Frontal cortex (tissue), 4 donors: ENCODE measurements around the gene MDH1. TPM values are rescaled to one million over a fixed set of nuclear protein-coding genes. Genes with fewer than 3 reads are reported as not detected.
"Not testable (repeated sequence)": the region's sequence is repeated elsewhere in the genome, so short reads cannot be mapped to it uniquely, and the experiment has no call there.

Experiments
- DNase-seq, 2 donors: peaks; one replicate each; pipeline ENCODE4 v3.0.0; 2012; ENCODE audit warnings: low spot score in 2 of 2
- FAIRE-seq: peaks from 2 replicates; lab custom pipeline; 2012; peaks lifted over from hg19 to GRCh38; lab: Jason Lieb, UNC
- total RNA-seq: library from RNA; depleted of rRNA; stranded (reverse); fragments of >200 nt; gene quantifications from one replicate; pipeline ENCODE4 v1.2.3, GENCODE V29; 2014
- donor health status: control.
- donor health status: control.
- donor health status: control.

MDH1 gene
- total RNA-seq, 1 donor from 2014 or later: 210 TPM

DNA sequence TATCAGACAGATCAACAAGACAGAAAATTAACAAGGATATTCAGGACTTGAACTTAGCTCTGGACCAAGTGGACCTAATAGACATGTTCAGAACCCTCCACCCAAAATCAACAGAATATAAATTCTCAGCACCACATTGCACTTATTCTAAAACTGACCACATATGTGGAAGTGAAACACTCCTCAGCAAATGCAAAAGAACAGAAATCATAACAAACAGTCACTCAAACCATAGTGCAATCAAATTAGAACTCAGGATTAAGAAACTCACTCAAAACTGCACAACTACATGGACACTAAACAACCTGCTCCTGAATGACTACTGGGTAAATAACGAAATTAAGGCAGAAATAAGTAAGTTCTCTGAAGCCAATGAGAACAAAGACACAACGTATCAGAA is 35.0 kb downstream of the MDH1 start:
- not testable (repeated sequence) for DNase-seq, FAIRE-seq

DNA sequence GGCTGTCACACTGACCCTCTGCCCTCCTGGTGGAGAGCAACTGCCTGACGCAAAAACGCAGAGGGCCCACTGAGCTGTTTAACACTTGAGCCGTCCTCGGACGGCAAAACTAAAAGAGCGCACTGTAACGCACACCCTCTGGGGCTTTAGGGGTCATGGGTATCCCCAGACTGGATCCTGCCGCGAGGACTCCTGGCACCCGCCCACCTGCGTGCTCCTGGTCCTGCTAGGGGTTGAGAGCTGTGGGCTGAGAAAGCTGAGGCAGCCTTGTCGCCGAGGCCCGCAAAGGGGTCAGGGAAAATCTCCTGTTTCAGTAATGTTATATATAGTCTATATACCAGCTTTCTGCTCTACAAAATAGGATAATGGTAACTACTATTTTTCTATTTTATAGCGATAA is 39.1 kb downstream of the MDH1 start:
- FAIRE-seq (no peak), DNase-seq (no peak)

DNA sequence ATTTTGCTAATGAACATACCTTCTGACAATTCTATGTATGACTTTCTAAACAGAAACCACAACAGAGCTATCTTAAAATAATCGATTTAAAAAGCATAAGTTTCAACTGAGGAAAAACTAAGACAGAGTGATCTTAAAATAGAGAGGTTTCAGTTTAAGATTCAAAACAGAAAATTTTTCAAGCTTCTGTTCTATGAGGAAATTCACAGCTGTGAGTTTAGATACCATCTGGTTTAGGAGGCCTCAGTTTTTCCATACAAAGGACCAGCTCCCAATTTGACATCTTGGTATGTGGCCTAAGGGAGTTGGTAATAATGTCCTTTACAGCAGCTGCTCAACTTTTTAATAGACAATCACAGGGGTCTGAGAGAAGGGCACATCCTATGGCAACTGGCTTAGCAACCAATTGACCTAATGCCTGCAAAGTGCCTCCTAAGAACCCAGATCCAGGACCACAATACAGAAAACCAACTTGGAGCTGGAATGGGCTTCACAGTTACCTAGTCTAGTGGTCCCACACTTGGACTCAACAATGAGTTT is 39.7 kb downstream of the MDH1 start:
- FAIRE-seq (no peak), DNase-seq (no peak)

DNA sequence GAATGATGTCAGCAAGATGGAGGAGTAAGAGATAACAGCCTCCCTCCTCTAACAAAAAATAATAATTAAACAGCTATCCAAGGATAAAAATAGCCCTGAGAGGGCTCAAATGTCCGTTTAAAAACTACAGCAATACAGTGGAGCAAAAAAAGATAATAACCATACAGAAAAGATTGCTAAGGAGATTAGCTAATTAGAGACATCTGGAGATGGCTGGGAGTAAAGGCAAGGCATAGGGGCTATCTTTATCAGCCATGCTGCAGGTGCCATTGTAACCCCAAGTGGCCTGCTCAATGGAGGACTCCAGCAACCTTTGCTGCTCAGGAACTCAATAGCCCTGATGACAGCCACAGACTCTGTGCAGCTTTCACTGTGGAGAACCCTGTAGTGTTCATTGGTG is 42.7 kb downstream of the MDH1 start:
- DNase-seq (no peak), FAIRE-seq (no peak)

DNA sequence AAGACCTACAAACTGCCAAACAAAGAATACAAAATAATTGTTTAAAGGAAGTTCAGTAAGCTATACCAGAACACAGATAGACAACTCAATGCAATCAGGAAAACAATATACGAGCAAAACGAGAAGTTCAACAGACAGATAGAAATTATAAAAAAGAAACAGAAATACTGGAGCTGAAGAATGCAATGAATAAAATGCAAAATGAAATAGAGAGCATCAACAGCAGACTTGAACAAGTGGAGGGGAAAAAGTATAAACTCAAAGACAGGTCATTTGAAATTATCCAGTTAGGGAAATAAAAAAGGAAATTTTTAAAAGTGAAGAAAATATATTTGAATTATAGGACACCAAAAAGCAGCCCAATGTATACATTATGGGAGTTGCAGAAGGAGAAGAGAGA is 43.6 kb downstream of the MDH1 start:
- DNase-seq: no peak
- no peak for FAIRE-seq

DNA sequence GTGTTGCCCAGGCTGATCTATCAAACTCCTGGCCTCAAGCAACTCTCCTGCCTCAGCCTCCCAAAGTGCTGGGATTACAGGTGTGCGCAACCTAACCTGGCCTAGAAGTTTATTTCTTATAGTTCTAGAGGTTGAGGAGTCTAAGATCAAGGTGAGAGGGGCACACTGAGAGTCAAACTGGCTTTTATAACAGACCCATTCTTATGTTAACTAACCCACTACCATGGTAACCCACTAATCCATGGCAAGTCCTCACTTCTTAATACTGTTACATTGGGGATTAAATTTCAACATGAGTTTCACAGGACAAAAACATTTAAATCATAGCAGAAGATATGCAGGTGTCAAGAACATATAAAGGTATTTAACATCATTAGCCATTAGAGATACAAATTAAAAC is 50.6 kb downstream of the MDH1 start:
- DNase-seq (no peak), FAIRE-seq (no peak)

DNA sequence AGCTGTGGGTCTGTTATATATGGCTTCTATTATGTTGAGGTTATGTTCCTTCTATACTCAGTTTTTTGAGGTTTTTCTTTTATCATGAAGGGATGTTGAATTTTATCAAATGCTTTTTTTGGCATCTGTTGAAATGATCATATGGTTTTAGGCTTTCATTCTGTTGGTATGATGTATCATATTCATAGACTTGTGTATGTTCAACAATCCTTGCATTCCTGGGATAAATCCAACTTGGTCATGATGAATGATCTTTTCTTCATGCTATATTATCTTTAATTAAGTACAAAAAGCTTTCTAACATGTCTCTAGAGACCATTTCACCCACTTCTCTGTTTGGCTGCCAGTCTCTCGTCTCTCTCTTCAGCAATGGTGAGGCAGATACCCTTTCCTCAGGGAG is 54.2 kb downstream of the MDH1 start:
- FAIRE-seq (no peak), DNase-seq (no peak)

DNA sequence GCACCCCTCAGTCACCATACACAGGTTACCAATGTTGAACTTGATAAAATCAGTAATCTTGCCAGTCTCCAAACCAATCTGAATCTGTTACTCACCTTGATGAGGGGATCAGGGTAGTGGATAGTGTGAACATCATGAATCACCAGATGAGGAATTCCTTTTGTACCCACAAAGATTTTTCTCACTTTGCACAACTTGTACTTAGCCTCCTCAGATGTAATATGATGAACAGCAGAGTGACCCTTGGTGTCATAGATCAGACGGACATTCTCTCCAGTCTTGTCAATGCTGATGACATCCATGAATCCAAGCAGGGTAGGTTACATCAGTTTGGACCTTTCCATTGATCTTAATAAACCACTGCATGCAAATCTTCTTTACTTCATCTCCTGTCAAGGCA is 54.7 kb downstream of the MDH1 start:
- FAIRE-seq: no peak

DNA sequence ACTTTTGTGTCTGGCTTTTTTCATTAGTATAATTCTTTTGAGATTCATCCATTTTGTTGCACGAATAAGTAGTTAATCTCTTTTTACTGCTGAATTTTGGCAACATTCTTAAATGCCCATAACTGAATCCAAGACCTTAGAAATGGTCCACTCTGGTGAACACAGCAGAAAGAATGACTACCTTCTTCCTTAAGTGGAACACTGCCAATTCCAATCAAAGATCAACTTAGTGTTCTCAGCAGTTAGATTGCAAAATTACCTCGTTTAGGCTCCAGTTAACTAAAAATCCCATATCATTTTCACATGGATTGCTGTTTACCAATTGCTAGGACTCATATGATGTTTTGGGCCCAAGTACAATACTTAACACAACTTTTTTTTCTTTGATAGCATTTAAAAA is 59.9 kb downstream of the MDH1 start:
- DNase-seq (no peak), FAIRE-seq (no peak)

More for the DNA sequence above, 54.7 kb downstream of the MDH1 start:
- DNase-seq: no peak

DNA sequence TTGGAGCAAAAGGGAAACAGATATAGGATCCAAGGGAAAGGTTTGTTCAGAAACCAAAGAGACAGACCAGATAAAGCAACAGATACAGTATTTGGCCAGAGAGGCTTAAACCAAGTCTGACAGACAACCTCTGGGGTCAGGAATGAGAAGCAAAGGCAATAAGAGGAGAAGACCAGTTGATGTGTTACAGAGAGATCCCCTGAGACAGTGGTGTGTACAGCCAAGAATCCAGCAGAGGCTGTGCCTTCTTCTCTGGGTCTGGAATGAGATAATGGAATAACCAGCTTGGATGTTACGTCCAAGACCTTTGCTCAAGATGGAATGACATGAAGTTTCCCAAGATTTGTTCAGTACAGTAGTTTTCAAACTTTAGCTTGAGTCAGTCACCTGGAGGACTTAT is 61.1 kb downstream of the MDH1 start:
- FAIRE-seq (no peak), DNase-seq (no peak)

DNA sequence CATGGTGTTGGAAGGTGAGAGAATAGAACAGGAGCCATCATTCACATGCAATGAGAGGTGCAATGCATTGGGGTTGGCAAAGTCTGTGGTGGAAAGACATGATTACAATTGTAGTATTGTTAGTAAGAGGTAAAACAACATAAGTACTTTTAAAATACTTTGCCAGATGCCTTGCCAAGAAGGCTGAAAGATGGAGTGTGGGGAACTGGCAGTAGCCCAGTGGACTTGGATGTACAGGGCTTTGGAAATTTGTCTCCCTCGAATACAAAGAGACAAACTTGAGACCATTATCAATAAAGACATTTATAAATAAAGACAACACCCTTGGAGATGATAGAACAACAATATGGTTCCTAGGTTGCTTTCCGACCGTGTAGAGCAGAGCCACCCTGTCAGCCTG is 62.0 kb downstream of the MDH1 start:
- no peak for DNase-seq
- FAIRE-seq: no peak

DNA sequence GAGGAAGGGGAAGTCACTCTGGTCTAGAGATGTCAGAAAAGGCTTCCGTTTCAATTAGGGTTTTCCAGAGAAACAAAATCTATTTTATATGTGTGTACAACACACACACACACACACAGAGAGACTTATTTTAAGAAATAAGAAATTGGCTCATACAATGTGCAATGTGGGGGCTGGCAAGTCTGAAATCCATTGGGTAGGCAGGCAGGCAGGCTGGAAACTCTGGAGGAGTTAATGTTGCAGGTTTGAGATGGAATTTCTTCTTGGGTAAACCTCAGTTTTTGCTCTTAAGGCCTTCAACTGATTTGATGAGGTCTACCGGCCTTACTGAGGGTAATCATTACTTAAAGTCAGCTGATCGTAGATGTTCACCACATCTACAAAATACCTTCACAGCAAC is 62.6 kb downstream of the MDH1 start:
- no peak for DNase-seq
- no peak for FAIRE-seq

DNA sequence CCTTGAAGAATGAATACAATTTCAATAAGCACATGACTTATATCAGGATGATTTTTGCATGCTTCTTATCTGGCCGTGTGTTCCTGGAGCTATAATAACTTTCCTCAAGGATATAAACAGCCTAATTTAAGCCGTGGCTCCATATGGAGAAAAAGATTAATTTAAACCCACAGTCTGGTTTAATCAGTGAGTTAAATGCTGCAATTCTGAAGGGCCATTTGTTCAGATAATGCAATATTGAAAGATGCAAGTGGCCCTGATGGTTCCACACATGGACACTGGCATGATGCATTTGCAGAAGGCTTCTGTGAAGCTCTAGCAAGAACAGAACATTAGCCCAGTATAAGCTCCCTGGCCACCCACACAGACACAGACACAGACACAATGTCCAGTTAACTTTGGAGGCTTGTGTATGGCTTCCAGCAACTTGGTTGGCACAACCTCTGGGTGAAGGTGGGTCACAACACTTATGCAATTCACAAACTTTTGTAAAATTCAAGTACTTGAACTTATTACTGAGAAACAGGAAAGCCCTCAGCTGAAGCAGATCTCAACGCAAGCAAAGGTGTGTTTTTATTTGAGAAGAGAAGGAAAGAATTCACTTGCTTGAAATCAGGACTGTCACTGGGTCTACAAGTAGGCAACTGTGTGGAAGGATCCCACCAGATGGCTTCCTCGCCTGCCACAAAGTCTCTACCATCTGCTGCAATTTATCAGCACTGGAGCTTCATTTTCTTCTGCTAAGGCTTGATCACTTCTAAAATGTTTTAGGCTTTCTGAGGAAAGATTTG is 63.3 kb downstream of the MDH1 start:
- FAIRE-seq: no peak
- DNase-seq: no peak

DNA sequence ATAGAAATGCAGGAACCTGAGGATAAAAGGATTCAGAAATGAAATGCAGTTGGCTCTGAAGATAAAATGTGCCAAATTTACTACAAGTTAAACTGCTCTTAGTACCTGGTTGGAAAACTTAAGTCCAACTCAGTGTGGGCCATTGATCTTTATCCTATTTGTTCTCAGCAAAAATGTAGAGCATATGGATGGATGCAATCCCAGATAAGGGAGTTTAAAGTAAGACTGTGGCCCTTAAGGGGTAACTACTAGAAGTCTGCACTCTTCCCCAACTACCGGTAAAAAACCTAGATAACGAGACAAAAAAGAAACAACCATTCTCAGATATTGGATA is 63.9 kb downstream of the MDH1 start:
- DNase-seq: no peak
- no peak for FAIRE-seq

DNA sequence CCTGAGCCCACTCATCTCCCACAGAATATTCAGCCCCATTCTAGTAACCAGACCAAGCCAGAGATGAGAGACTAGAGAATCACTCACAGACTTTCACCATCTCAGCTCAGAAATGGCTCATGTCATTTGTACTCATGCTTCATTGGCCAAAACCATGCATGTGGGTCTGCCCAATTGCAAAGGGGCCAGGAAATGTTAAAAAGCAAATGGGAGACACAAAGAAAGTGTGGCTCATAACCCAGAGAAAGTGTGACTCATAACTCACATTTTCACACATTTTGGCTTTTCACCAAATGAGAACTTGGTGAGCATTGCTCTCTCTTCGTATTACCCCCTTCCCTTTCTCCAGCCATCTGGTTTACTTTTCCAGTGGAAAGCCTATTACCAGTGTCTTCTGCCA is 66.2 kb downstream of the MDH1 start:
- FAIRE-seq: no peak
- no peak for DNase-seq

Other genes starting within 250 kb of the MDH1 start
- 43.2 TPM for gene WDPCP, start 486 bp upstream of the MDH1 start, total RNA-seq